Activated T-helper 1 cell treated with anti-CD3 and anti-CD28 coated beads, Interleukin-12 subunit alpha, Interleukin-12 subunit beta, Interleukin-2, Interleukin-4 antibody, amounts not matched to agents 30 ng/mL and 10 ng/mL and 1 ng/mL, durations not matched to agents 14 hours and 24 hours and 36 hours (primary cell): ENCODE results near the gene GRID2. TPM values are rescaled to one million over a fixed set of nuclear protein-coding genes. Genes with fewer than 3 reads are reported as not detected.

Source experiments
- DNase-seq: peaks from one replicate; pipeline ENCODE4 v3.0.0; 2021; ENCODE audit warnings: low spot score
- H3K27ac Mint-ChIP-seq: one replicate; pipeline ENCODE4 v1.8.0; 2021; ENCODE audit warnings: mild to moderate bottlenecking, mixed read lengths
- H3K27me3 Mint-ChIP-seq: one replicate; pipeline ENCODE4 v1.8.0; 2022; ENCODE audit warnings: mild to moderate bottlenecking, moderate library complexity, mixed read lengths; ENCODE audit not compliant: insufficient read depth
- H3K36me3 Mint-ChIP-seq: one replicate; pipeline ENCODE4 v1.8.0; 2021; ENCODE audit warnings: low read depth, mixed read lengths
- H3K4me1 Mint-ChIP-seq: one replicate; pipeline ENCODE4 v1.8.0; 2021; ENCODE audit warnings: low read depth, mixed read lengths
- H3K4me3 Mint-ChIP-seq: one replicate; pipeline ENCODE4 v1.8.0; 2021; ENCODE audit warnings: mild to moderate bottlenecking, moderate library complexity, mixed read lengths
- H3K9me3 Mint-ChIP-seq: one replicate; pipeline ENCODE4 v1.8.0; 2021; ENCODE audit warnings: mixed read lengths
- intact Hi-C: fragments of 100-400 bp; cut with micrococcal nuclease; formaldehyde crosslinking; loops from one replicate; pipeline ENCODE4 v1.15.1; 2024
- total RNA-seq: library from RNA; stranded (reverse); gene quantifications from 2 replicates; pipeline ENCODE4 v1.2.3, GENCODE V29; 2022

GRID2 gene
- total RNA-seq, 1 donor from 2014 or later: not detected

DNA sequence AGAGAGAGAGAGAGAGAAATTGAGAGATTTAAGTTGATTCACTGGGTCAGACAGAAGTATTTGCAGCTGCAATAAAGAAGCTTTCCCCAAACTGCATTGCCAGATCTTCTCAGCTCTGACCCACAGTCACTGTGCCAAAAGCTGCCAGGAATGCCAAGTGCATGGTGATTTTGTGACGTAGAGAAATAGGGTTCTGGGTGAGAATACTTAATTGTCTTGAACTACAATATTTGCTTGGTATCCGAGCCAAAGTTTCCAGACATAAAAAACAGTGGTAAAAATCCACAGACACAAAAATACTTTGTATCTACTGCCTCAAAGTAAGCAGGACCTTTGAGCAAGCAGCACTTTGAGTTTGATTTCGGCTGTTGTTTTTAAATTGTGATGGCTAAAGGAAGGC is 331.1 kb downstream of the GRID2 start:
- DNase-seq: no peak
- Mint-ChIP-seq H3K4me1 (no peaks in the 10 kb centered on the region), H3K27ac (no peak overlapping the region), H3K4me3 (no peak overlapping the region), H3K27me3 (no peaks in the 10 kb centered on the region), H3K36me3 (no peaks in the 10 kb centered on the region), H3K9me3 (peaks cover 4% of the 10 kb centered on the region)
- intact Hi-C loops: no loop called here

DNA sequence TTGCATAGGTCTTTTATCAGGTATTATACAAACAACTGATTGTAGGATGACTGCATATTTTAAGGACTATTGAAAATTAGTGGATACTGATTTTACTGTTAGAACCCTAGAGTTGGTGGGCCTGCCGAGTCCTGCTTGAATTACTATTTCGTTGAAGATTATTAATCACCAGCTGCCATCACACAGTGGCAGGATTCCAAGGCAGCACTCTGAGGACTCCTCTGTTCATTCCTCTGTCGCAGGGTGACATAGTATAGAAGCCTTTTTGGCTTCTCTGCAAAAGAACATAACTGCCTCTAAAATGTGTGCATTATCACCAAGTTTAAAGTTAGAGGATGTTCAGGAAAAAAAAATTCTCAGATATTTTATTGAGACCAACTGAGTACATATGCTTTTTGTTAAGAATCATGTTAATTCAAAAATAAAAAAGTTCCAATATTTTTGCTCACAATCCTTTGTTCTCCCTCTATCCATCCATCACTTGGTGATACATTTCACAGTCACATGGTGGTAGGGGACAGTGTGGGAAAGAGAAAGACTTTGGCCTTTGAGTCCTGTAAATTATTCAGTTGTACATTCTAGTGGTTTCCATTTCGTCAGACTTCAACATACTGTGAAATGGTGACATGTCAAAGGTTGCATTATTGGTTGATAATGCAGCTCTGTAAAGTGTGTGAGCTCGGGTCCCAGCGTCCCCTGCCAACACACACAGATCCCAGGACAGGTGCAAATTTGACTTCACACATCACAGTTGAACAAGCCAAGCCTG is 332.5 kb downstream of the GRID2 start:
- Mint-ChIP-seq H3K4me1 (no peaks in the 10 kb centered on the region), H3K9me3 (no peaks in the 10 kb centered on the region)
- intact Hi-C loops: no loop called here

DNA sequence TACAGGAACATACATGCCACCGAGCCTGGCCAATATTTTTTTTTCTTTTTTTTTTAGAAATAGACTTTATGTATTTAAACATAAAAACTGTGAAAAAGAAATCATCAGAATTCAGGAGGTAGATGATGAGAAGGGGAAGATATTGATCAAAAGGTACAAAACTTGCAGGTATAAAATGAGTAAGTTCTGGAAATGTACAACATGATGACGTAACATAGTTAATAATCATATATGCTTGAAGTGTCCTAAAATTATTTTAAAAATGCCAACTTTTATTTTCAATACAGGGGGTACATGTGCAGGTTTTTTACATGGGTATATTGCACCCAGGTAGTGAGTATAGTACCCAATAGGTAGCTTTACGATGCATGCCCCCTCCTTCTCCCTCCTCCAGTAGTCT is 337.6 kb downstream of the GRID2 start:
- no peaks in the 10 kb centered on the region for H3K27me3 Mint-ChIP-seq
- no peak overlapping the region for H3K27ac Mint-ChIP-seq
- H3K9me3 Mint-ChIP-seq: no peaks in the 10 kb centered on the region
- no peak for DNase-seq
- H3K36me3 Mint-ChIP-seq: no peaks in the 10 kb centered on the region
- no peak overlapping the region for H3K4me3 Mint-ChIP-seq
- intact Hi-C loops: no loop called here
- H3K4me1 Mint-ChIP-seq: no peaks in the 10 kb centered on the region

More for the DNA sequence above, 332.5 kb downstream of the GRID2 start:
- DNase-seq: no peak
- Mint-ChIP-seq H3K4me3 (no peak overlapping the region), H3K27ac (no peak overlapping the region), H3K36me3 (no peaks in the 10 kb centered on the region), H3K27me3 (no peaks in the 10 kb centered on the region)

DNA sequence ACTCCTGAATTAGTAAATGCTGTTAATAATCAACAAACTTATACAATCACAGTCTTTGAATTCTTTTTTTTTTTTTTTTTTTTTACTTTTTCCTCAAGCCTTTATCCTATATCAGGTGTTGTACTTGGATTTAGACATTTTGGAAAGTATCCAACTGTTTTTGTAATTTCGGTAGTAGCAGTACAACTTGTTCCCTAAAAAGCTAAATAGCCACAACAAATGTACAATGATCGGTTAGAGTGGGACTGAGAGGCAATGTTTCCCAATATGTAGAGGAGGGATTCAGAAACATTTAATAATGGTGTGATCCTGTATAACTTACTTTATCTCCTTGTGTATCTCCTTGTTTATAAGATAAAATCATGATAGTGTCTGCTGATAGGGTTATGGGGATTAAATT is 343.1 kb downstream of the GRID2 start:
- intact Hi-C loops: no loop called here
- Mint-ChIP-seq H3K9me3 (no peaks in the 10 kb centered on the region), H3K36me3 (no peaks in the 10 kb centered on the region), H3K27me3 (no peaks in the 10 kb centered on the region), H3K27ac (no peak overlapping the region), H3K4me3 (no peak overlapping the region), H3K4me1 (no peaks in the 10 kb centered on the region)
- DNase-seq: no peak

DNA sequence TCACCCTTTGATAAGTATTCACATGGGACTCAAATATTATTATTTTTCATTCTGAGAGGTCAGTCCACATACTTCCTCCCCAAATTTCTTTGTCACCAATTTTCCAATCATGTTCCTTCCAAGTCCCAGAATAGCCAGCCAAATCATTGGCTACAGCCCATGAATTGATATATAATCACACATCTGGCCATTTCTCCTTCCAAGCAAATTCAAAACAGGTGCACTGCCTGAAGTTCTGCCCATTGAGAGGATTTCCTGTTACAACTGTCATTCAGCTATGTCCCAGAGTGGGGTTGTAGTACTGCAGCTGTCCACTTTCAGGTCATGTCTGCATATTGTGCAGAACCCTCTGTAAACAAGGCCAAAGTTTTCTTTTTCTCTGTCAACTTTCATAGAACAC is 347.8 kb downstream of the GRID2 start:
- no peak for DNase-seq
- Mint-ChIP-seq H3K4me1 (no peaks in the 10 kb centered on the region), H3K9me3 (no peaks in the 10 kb centered on the region), H3K36me3 (no peaks in the 10 kb centered on the region), H3K4me3 (no peak overlapping the region), H3K27me3 (no peaks in the 10 kb centered on the region), H3K27ac (no peak overlapping the region)
- intact Hi-C loops: no loop called here

DNA sequence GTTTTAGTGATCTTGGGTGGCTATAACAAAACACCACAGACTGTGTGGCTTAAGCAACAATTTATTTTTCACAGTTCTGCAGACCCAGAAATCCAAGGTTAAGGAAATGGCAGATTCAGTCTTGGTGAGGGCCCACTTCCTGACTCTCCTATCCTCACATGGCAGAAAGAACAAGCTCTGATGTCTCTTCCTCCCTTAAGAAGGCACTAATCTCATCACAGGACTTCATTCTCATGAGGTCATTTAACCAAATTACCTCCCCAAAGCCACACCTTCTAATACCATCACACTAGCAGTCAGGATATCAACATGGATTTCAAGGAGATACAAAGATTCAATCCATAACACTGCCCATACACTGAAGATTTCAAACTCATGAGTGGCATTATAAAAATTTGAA is 350.3 kb downstream of the GRID2 start:
- H3K27ac Mint-ChIP-seq: no peak overlapping the region
- no peaks in the 10 kb centered on the region for H3K4me1 Mint-ChIP-seq
- H3K4me3 Mint-ChIP-seq: no peak overlapping the region
- no peak for DNase-seq
- intact Hi-C loops: no loop called here
- no peaks in the 10 kb centered on the region for H3K9me3 Mint-ChIP-seq
- H3K36me3 Mint-ChIP-seq: no peaks in the 10 kb centered on the region
- H3K27me3 Mint-ChIP-seq: no peaks in the 10 kb centered on the region

DNA sequence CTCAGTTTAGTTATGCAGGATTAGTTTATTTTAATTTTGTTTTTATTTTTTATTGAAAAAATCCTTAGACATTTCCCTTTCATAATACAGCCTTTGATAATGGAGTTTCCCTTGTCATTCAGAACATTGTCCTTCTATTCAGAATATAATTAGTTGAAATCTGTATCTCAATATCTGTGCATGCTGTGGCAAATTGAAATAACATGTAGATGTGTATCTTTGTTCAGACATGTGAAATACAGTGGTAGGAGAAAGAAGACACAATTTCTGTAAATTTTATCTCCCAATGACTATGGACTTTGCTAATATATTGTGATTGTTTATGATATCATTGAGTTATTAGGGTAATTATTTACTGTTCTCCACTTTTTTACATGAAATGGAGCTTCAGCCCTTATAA is 353.9 kb downstream of the GRID2 start:
- intact Hi-C loops: no loop called here
- no peaks in the 10 kb centered on the region for H3K36me3 Mint-ChIP-seq
- H3K27ac Mint-ChIP-seq: no peak overlapping the region
- H3K9me3 Mint-ChIP-seq: no peaks in the 10 kb centered on the region
- H3K27me3 Mint-ChIP-seq: no peaks in the 10 kb centered on the region
- H3K4me1 Mint-ChIP-seq: no peaks in the 10 kb centered on the region
- no peak for DNase-seq
- H3K4me3 Mint-ChIP-seq: no peak overlapping the region

DNA sequence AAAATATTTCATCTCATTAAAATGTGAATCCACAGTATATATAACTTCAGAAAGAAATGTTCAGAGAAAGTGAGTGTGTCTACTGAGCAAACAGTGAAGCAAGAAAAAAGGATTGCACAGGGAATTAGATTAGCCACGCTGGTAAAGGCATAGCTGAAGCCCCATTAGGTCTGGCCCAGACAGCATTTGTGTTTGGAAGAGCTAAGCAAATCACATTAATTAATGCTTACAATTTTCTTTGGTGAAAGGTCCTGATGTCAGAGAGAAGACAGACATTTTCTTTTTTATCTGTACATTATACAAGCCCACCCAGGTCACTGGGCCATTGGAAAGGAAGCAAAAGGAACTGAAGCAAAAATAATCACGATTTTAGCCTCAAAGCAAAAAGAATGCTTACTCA is 354.6 kb downstream of the GRID2 start:
- Mint-ChIP-seq H3K9me3 (no peaks in the 10 kb centered on the region), H3K4me3 (no peak overlapping the region), H3K27ac (no peak overlapping the region), H3K4me1 (no peaks in the 10 kb centered on the region), H3K27me3 (no peaks in the 10 kb centered on the region), H3K36me3 (no peaks in the 10 kb centered on the region)
- DNase-seq: no peak
- intact Hi-C loops: no loop called here

DNA sequence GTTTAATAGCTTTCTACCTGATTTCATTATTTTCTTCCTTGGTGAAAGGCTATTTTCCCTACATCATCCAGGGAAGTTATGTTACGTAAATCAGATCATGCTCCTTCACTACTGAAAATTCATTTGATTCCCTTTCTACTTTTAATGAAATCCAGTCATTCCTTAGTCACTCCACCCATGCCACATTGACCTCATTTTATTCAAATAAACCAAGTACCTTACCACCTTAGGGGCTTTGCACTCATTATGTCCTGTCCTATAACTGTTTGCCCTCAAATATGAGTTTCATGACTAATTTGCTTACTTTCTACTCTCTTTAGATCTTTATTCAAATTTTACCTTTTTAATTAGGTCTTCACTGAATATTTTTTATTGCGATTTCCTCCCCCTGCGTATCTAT is 374.0 kb downstream of the GRID2 start:
- H3K27ac Mint-ChIP-seq: no peak overlapping the region
- intact Hi-C loops: no loop called here
- H3K4me3 Mint-ChIP-seq: no peak overlapping the region
- no peaks in the 10 kb centered on the region for H3K4me1 Mint-ChIP-seq
- no peak for DNase-seq
- no peaks in the 10 kb centered on the region for H3K36me3 Mint-ChIP-seq
- no peaks in the 10 kb centered on the region for H3K9me3 Mint-ChIP-seq
- no peaks in the 10 kb centered on the region for H3K27me3 Mint-ChIP-seq

DNA sequence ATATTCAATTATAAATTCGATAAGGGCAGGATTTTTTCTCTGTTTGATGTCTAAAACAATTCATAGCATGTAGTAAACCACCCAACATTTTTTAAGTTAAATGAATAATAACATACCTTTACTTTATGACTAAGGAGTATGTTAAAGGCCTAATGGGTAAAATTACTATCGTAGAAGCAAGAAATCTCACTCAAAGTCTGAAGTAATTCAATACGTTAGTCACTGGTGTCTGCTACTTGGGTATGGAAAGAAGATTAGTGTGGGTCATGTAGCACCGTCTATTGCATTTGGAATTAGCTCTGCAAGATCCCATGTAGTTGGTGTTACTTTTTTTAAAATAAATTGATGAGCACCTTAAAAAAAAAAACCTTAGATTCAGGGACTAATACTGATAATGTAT is 374.5 kb downstream of the GRID2 start:
- Mint-ChIP-seq H3K27me3 (no peaks in the 10 kb centered on the region), H3K9me3 (no peaks in the 10 kb centered on the region), H3K27ac (no peak overlapping the region), H3K4me3 (no peak overlapping the region), H3K36me3 (no peaks in the 10 kb centered on the region), H3K4me1 (no peaks in the 10 kb centered on the region)
- intact Hi-C loops: no loop called here
- no peak for DNase-seq

DNA sequence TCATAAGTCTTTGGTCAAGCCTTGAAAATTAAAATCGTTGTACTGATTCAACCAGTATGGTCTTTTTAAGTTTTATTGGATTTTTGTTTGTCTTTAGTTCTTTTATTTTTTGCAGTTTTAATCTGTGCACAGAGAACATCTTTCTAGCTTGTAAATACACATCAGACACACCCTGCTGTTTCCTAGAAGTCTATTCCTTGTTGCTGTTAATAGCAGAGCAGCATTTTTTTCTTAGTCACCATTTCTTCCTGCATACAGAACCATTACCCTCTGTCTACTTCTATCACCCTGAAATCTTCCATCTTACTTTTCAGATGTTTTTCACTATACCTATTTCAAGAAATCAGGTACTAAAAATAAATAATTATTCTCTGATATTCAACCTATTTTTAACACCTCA is 375.4 kb downstream of the GRID2 start:
- DNase-seq: no peak
- H3K27me3 Mint-ChIP-seq: no peaks in the 10 kb centered on the region
- intact Hi-C loops: no loop called here
- H3K9me3 Mint-ChIP-seq: no peaks in the 10 kb centered on the region
- no peaks in the 10 kb centered on the region for H3K4me1 Mint-ChIP-seq
- H3K4me3 Mint-ChIP-seq: no peak overlapping the region
- no peak overlapping the region for H3K27ac Mint-ChIP-seq
- no peaks in the 10 kb centered on the region for H3K36me3 Mint-ChIP-seq

DNA sequence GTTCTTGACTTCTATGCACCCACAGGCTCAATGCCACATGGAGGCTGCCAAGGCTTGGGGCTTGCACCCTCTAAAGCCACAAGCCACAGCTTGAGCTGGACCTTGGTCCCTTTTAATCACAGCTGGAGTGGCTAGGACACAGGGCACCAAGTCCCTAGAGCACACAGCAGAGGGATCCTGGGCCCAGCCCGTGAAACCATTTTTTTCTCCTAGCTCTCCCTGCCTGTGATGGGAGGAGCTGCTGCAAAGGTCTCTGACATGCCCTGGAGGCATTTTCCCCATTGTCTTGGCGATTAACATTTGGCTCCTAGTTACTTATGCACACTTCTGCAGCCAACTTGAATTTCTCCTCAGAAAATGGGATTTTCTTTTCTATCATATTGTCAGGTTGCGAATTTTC is 410.9 kb downstream of the GRID2 start:
- no peaks in the 10 kb centered on the region for H3K4me1 Mint-ChIP-seq
- H3K36me3 Mint-ChIP-seq: no peaks in the 10 kb centered on the region
- H3K27ac Mint-ChIP-seq: no peak overlapping the region
- intact Hi-C loops: no loop called here
- H3K9me3 Mint-ChIP-seq: peaks cover 7% of the 10 kb centered on the region
- no peak for DNase-seq
- H3K4me3 Mint-ChIP-seq: no peak overlapping the region
- no peaks in the 10 kb centered on the region for H3K27me3 Mint-ChIP-seq

DNA sequence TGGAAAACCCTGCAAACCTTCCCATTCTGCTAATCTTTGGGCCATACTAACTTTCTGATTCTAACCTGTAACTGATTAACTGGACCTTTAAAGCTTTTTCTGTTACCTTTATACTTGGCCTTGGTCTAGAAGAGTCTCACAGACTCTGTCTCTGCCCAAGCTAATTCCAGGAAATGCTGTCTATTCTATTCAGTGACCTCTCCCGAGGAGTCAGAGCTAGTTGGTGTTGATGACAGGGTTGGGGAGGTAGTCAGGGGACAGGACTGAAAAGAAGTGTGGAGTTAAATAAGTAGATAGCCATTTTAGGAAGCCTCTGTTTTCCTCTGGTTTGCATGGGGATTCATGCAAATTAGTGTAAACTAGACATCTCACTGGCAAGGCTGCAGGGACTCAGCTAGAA is 429.5 kb downstream of the GRID2 start:
- Mint-ChIP-seq H3K27ac (no peak overlapping the region), H3K9me3 (no peaks in the 10 kb centered on the region), H3K4me1 (no peaks in the 10 kb centered on the region), H3K4me3 (no peak overlapping the region), H3K36me3 (no peaks in the 10 kb centered on the region), H3K27me3 (no peaks in the 10 kb centered on the region)
- no peak for DNase-seq
- intact Hi-C loops: no loop called here

DNA sequence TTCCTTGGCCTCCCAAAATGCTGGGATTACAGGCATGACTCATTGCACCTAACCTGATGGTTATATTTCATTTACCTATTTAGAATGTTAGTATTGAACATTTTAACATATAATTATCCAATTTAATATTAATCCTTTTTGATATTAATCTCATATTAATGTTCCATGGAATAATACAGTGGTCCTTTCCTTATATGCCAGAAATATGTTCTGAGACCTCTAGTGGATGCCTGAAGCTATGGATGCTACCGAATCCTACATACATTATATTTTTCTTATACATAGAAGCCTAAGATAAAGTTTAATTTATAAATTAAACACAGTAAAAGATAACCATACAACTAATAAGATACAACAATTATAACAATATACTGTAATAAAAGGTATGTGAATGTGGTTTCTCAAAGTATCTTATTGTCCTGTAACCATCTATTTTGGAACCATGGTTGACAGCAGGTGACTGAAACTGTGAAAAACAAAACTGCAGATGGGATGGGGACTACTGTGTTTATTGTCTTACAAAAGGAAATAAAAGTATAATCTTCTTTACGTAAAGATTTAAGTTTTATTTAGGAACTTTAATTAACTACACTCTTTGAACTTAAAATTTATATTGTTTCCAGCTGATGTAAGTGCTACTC is 431.4 kb downstream of the GRID2 start:
- Mint-ChIP-seq H3K4me3 (no peak overlapping the region), H3K27ac (no peak overlapping the region), H3K4me1 (no peaks in the 10 kb centered on the region), H3K27me3 (no peaks in the 10 kb centered on the region), H3K9me3 (no peaks in the 10 kb centered on the region), H3K36me3 (no peaks in the 10 kb centered on the region)
- intact Hi-C loops: no loop called here
- DNase-seq: no peak
